Lower leg skin (tissue), 4 donors: ENCODE results near the gene TMSB10. TPM values are rescaled to one million over a fixed set of nuclear protein-coding genes. Genes with fewer than 3 reads are reported as not detected.

Experiments used
- DNase-seq, 2 donors: peaks; one replicate each; pipeline ENCODE4 v3.0.0-alpha.2; 2019; ENCODE audit warnings: low spot score in 2 of 2
- H3K4me3 ChIP-seq: fragments of 200-600 bp; sonication (generic); 2 replicates; pipeline ENCODE4 v1.5.1; 2017; ENCODE audit warnings: mild to moderate bottlenecking, low read depth; ENCODE audit not compliant: poor library complexity, severe bottlenecking
- POLR2A ChIP-seq, 2 donors: fragments of 450-650 bp; IDR thresholded peaks; one replicate each; pipeline ENCODE4 v1.6.1; 2016 to 2017; ENCODE audit warnings: antibody characterized with exemption in 2 of 2, mild to moderate bottlenecking in 1 of 2, moderate library complexity in 1 of 2
- WGBS, 2 donors: methylation state at CpG; one replicate each; pipeline ENCODE4 v1.1.5; 2018; 5-methylcytosine and 5-hydroxymethylcytosine counted together
- intact Hi-C: fragments of 100-400 bp; cut with DNase I; formaldehyde crosslinking; loops from one replicate; pipeline ENCODE4 v1.15.0; 2023; ENCODE audit warnings: low total_unique reads
- total RNA-seq, 4 donors: library from RNA; depleted of rRNA; stranded (reverse); fragments of >200 nt; gene quantifications; one replicate each; pipeline ENCODE4 v1.1.0, GENCODE V29; 2016
- TF ChIP-seq, protein P1 (sequence below), 3 donors: fragments of 450-650 bp; IDR thresholded peaks; one replicate each; pipeline ENCODE4 v1.5.1; 2016; ENCODE audit warnings: antibody characterized with exemption in 3 of 3, mild to moderate bottlenecking in 3 of 3, moderate library complexity in 2 of 3

TMSB10 gene
- total RNA-seq, 4 donors from 2014 or later = 774 to 1,415 (median 1,103) TPM

DNA sequence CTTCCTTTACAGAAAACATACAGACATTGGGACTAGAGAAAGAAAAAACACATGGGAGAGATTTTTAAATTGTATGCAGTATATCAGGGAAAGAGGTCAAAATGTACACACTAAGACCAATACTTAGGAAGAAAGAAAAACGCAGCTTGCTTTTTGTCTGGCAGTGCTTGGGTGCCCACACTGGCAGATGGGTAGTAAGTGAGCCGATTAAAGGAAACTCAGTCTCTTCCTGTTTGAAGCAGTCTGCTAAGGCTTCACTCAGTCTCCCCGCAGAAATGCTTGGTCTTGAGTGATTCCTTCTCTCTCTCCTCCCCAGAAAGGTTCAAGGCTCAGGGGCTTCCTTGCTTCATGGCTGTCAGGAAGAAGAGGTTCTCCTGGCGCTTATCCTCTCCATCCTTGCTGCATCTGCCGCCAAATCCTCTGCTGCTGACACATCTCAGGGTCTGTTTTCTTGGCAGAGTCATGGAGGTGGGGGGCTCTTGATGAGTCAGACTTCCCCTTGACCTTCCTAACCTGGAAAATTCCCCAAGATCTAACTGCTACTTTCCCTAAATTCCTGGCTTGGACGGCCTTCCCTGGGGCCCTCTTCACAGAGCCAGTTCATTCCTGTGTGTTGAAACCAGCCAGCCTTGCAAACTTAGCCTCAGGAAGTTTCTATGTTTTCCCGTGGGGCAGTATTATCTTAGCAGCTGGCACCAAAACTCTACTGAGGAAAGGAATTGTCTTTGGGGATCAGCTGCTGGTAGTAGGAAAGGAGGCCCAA, 10.5 kb upstream of the TMSB10 start:
- DNase-seq = no peak
- TF ChIP-seq POLR2A (IDR thresholded peaks at IDR 0.05) = no peak
- TF ChIP-seq, protein P1, sequence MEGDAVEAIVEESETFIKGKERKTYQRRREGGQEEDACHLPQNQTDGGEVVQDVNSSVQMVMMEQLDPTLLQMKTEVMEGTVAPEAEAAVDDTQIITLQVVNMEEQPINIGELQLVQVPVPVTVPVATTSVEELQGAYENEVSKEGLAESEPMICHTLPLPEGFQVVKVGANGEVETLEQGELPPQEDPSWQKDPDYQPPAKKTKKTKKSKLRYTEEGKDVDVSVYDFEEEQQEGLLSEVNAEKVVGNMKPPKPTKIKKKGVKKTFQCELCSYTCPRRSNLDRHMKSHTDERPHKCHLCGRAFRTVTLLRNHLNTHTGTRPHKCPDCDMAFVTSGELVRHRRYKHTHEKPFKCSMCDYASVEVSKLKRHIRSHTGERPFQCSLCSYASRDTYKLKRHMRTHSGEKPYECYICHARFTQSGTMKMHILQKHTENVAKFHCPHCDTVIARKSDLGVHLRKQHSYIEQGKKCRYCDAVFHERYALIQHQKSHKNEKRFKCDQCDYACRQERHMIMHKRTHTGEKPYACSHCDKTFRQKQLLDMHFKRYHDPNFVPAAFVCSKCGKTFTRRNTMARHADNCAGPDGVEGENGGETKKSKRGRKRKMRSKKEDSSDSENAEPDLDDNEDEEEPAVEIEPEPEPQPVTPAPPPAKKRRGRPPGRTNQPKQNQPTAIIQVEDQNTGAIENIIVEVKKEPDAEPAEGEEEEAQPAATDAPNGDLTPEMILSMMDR (IDR thresholded peaks at IDR 0.05) = no peak
- intact Hi-C loops = no loop called here
- H3K4me3 ChIP-seq = no peak overlapping the region
- 42 to 56% methylated on average over 7 of the region's 7 CpGs for WGBS, 2 donors

DNA sequence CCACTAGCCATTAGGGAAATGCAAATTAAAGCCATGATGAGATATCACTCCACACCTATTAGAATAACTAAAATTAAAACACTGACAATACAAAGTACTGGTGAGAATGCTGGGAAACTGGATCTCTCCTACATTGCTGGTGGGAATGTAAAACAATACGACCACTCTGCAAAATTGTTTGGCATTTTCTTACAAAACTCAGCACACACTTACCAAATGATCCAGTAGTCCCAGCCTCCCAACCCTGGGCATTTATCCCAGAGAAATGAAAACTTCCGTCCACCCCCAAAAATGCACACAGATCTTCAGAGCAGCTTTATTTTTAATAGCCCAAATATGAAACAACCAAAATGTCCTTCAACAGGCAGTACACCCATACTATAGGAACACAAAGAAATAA, 8.9 kb upstream of the TMSB10 start:
- H3K4me3 ChIP-seq = no peak overlapping the region
- intact Hi-C loops = no loop called here
- TF ChIP-seq, protein P1 (IDR thresholded peaks at IDR 0.05) = no peak
- no peak for TF ChIP-seq POLR2A (IDR thresholded peaks at IDR 0.05)
- WGBS, 2 donors = 66 to 67% methylated on average over 2 of the region's 2 CpGs
- no peak for DNase-seq

DNA sequence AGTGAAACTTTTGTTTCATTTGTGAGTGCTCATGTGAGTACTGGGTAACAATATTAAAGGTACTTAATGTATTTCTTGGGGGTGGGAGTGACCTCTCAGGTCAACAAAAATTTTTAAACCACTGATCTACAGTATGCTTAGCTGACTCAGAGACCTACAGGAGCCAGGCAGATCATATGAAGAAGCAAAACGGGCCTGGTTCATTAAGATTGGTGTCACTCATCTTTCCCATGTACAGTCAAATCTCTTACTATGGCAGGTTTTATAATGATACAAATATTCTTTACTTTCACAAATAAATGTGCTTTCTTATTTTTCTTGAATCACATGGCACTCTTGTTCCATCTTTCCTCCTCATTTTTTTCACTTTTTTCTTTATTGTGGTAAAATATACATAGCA, 7.7 kb upstream of the TMSB10 start:
- WGBS, 2 donors = 66 to 75% methylated on average over 1 of the region's 1 CpG

GRCh38 chr2:84899304-84900204, 5.9 kb upstream of the TMSB10 start:
- no peak for DNase-seq
- no peak overlapping the region for H3K4me3 ChIP-seq
- TF ChIP-seq, protein P1 (IDR thresholded peaks at IDR 0.05) = no peak
- no peak for TF ChIP-seq POLR2A (IDR thresholded peaks at IDR 0.05)
- WGBS, 2 donors = 88 to 94% methylated on average over 8 of the region's 8 CpGs
- intact Hi-C loops = no loop called here

More for the DNA sequence above, 7.7 kb upstream of the TMSB10 start:
- no peak for TF ChIP-seq POLR2A (IDR thresholded peaks at IDR 0.05)
- TF ChIP-seq, protein P1 (IDR thresholded peaks at IDR 0.05) = no peak
- no peak for DNase-seq
- intact Hi-C loops = no loop called here
- no peak overlapping the region for H3K4me3 ChIP-seq

DNA sequence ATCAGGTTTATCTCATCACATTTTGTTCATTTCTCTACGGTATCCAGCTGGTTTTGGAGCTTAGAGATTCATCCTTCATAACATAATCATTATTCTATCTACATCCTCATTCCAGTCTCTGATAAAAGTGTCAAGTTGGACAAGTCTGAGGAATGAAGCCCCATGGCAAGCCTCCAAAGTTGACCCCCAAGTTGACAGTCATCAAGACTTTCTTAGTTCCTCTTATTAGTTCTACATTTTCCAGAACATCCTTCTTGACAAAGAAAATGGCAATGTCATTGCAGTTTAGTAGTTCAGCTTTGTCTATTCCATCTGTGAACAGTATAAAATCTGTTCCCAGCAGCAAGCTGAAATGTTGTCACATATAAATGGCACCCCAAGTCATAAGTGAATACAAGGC, 4.5 kb upstream of the TMSB10 start:
- H3K4me3 ChIP-seq = no peak overlapping the region
- intact Hi-C loops = no loop called here
- WGBS, 2 donors = 76 to 83% methylated on average over 1 of the region's 1 CpG
- TF ChIP-seq, protein P1 (IDR thresholded peaks at IDR 0.05) = no peak
- no peak for TF ChIP-seq POLR2A (IDR thresholded peaks at IDR 0.05)
- no peak for DNase-seq
